Measurements from ENCODE around the gene LENG8. TPM values are rescaled to one million over a fixed set of nuclear protein-coding genes. Genes with fewer than 3 reads are reported as not detected.

Gene LENG8
- total RNA-seq, 1 experiment from 2014 or later, result 196 TPM

DNA sequence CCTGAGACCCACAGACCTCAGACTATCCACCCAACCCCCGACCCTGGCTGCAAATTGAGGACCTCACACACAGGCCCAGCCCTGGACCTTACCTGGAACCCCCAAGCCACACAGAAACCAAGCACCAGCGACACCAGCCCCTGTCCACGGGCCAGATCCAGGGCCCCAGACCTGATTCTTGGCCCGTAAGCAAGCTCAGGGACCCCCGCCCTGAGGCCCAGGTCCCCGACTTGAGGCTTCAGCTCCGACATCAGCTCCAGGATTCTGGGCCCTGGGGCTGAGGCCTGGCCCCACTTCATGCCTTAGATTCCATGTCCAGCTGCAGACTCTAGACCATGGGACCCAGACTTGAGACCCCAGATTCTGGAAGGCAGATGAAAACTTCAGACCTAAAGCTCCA is 27.5 kb upstream of the LENG8 start:
- no peak for TF ChIP-seq JUND (IDR thresholded peaks at IDR 0.05)
- TF ChIP-seq ELF1 (IDR thresholded peaks at IDR 0.05; ENCODE audit: borderline replicate concordance, low read depth), result no peak
- no peak for TF ChIP-seq CBX3 (IDR thresholded peaks at IDR 0.05; ENCODE audit: low read depth)
- TF ChIP-seq MAX (IDR thresholded peaks at IDR 0.05), result no peak
- no peak for TF ChIP-seq SP1 (IDR thresholded peaks at IDR 0.05; ENCODE audit: low read depth)
- TF ChIP-seq, protein P1, sequence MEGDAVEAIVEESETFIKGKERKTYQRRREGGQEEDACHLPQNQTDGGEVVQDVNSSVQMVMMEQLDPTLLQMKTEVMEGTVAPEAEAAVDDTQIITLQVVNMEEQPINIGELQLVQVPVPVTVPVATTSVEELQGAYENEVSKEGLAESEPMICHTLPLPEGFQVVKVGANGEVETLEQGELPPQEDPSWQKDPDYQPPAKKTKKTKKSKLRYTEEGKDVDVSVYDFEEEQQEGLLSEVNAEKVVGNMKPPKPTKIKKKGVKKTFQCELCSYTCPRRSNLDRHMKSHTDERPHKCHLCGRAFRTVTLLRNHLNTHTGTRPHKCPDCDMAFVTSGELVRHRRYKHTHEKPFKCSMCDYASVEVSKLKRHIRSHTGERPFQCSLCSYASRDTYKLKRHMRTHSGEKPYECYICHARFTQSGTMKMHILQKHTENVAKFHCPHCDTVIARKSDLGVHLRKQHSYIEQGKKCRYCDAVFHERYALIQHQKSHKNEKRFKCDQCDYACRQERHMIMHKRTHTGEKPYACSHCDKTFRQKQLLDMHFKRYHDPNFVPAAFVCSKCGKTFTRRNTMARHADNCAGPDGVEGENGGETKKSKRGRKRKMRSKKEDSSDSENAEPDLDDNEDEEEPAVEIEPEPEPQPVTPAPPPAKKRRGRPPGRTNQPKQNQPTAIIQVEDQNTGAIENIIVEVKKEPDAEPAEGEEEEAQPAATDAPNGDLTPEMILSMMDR (IDR thresholded peaks at IDR 0.05 in 2 of 3, conservative IDR thresholded peaks at IDR 0.05 in 1 of 3; ENCODE audit: borderline replicate concordance in 1 of 3, insufficient read depth in 1 of 3, low read depth in 2 of 3, low read length in 2 of 3), result no peak
- TF ChIP-seq SIN3A (IDR thresholded peaks at IDR 0.05; ENCODE audit: low read depth), result no peak
- TF ChIP-seq SRF (IDR thresholded peaks at IDR 0.05; ENCODE audit: low read depth), result no peak
- no peak for TF ChIP-seq POLR2AphosphoS5 (IDR thresholded peaks at IDR 0.05; ENCODE audit: low read depth, low read length)
- no peak for TF ChIP-seq REST (IDR thresholded peaks at IDR 0.05; ENCODE audit: low read depth)
- TF ChIP-seq ZNF274 (IDR thresholded peaks at IDR 0.05; ENCODE audit: low read depth, low read length), result no peak
- Histone ChIP-seq H2AFZ (ENCODE audit: low read depth, low read length, poor library complexity, severe bottlenecking) (no peak overlapping the region), H3K27ac (ENCODE audit: low read depth, low read length) (no peak overlapping the region), H3K9ac (ENCODE audit: low read length) (no peak overlapping the region), H3K27me3 (ENCODE audit: insufficient read depth, low read length) (no peaks in the 10 kb centered on the region), H3K79me2 (ENCODE audit: insufficient read depth, low read length) (no peaks in the 10 kb centered on the region), H3K9me3 (ENCODE audit: control insufficient read depth in 1 of 2, insufficient read depth in 1 of 2, low read depth in 1 of 2, low read length in 2 of 2) (no peaks in the 10 kb centered on the region), H3K36me3 (ENCODE audit: control insufficient read depth in 1 of 2, insufficient read depth in 2 of 2, low read length in 2 of 2) (no peaks in the 10 kb centered on the region), H4K20me1 (ENCODE audit: insufficient read depth) (no peaks in the 10 kb centered on the region), H3K4me3 (replicated peaks in 1 of 2; ENCODE audit: low read depth in 1 of 2, low read length in 2 of 2) (no peak overlapping the region), H3K4me2 (ENCODE audit: low read length) (no peak overlapping the region), H3K4me1 (ENCODE audit: control insufficient read depth in 1 of 2, insufficient read depth in 2 of 2, low read length in 2 of 2) (peaks cover 0 to 8% of the 10 kb centered on the region in 2 experiments; a peak in 1 of 4 replicates), H3K9me2 (ENCODE audit: insufficient read depth) (no peaks in the 10 kb centered on the region)
- no TSS peak for BruUV-seq (replicated peaks)
- ChIA-PET CTCF (no interaction called here), POLR2A (interaction anchor here (0.6 to 1.5 kb wide), 2 partner anchors 10 to 49 kb away, joined by 4 read pairs; no protein-coding TSS in a partner anchor), RAD21 (ENCODE audit: low non-redundant PET in 1 of 2, low total read pairs in 2 of 2, uncharacterized antibody in 2 of 2, unreplicated experiment in 2 of 2) (interaction anchor here in 1 of 2 experiments (0.6 kb wide), 1 partner anchor 22 kb away, joined by 3 read pairs; no protein-coding TSS in a partner anchor)
- intact Hi-C loops (cut with micrococcal nuclease), result no loop called here
- DNase-seq (ENCODE audit: low read depth, low spot score), result no peak
- no peak for ATAC-seq

Data from HCT116 (cell line).